PC-9 (cell line): Measurements from ENCODE around the gene CCDC85C. TPM values are rescaled to one million over a fixed set of nuclear protein-coding genes. Genes with fewer than 3 reads are reported as not detected.
A peak's percentile ranks its signal among the peaks of the same experiment; 100 is the strongest.

Experiments
- BruUV-seq: library from RNA; stranded (reverse); fragments of 400-500 nt; replicated peaks from 2 replicates; lab custom pipeline; 2021; lab: Mats Ljungman, UMichigan
- CTCF ChIA-PET: fragments of 300-600 bp; sonication (Branson Sonifier 250); formaldehyde crosslinking; loops from one replicate; lab custom pipeline; 2022; ENCODE audit warnings: antibody characterized with exemption; lab: Charles Lee
- POLR2A ChIA-PET: fragments of 300-600 bp; sonication (Branson Sonifier 250); formaldehyde crosslinking; loops from one replicate; lab custom pipeline; 2022; ENCODE audit warnings: antibody characterized with exemption; ENCODE audit not compliant: unreplicated experiment; lab: Charles Lee
- DNase-seq, 2 experiments: peaks; one replicate each; pipeline versions ENCODE4 v3.0.0 to v3.0.0-alpha.2; 2015 to 2022; ENCODE audit warnings: mixed read lengths in 1 of 2
- H2AFZ ChIP-seq: fragments of 200-600 bp; sonication (generic); 2 replicates; pipeline ENCODE4 v1.8.1; 2017; ENCODE audit warnings: antibody characterized with exemption
- H3F3A ChIP-seq: fragments of 200-600 bp; sonication (generic); 2 replicates; pipeline ENCODE4 v1.8.1; 2017; ENCODE audit warnings: antibody characterized with exemption, mild to moderate bottlenecking, low read depth; ENCODE audit not compliant: insufficient read depth
- H3K27ac ChIP-seq: fragments of 200-600 bp; sonication (generic); 2 replicates; pipeline ENCODE4 v1.6.1; 2016; ENCODE audit warnings: mixed run types
- H3K27me3 ChIP-seq: fragments of 200-600 bp; sonication (generic); 2 replicates; pipeline ENCODE4 v1.6.1; 2016; ENCODE audit warnings: low read depth, mixed run types; ENCODE audit not compliant: insufficient read depth
- H3K36me3 ChIP-seq: fragments of 200-600 bp; sonication (generic); 2 replicates; pipeline ENCODE4 v1.6.1; 2016; ENCODE audit warnings: low read depth, mixed run types
- H3K4me1 ChIP-seq: fragments of 200-600 bp; sonication (generic); replicated peaks from 2 replicates; pipeline ENCODE4 v1.6.1; 2016; ENCODE audit warnings: mixed run types; ENCODE audit not compliant: insufficient read depth
- H3K4me2 ChIP-seq: fragments of 200-600 bp; sonication (generic); 2 replicates; pipeline ENCODE4 v1.6.1; 2017; ENCODE audit warnings: mixed run types
- H3K4me3 ChIP-seq: fragments of 200-600 bp; sonication (generic); 2 replicates; pipeline ENCODE4 v1.6.1; 2016; ENCODE audit warnings: mixed run types
- H3K79me2 ChIP-seq: fragments of 200-600 bp; sonication (generic); 2 replicates; pipeline ENCODE4 v1.6.1; 2017; ENCODE audit warnings: low read depth, mixed run types
- H3K9me2 ChIP-seq: fragments of 200-600 bp; sonication (generic); 2 replicates; pipeline ENCODE4 v1.8.1; 2017; ENCODE audit warnings: mild to moderate bottlenecking; ENCODE audit not compliant: insufficient read depth
- H3K9me3 ChIP-seq: fragments of 200-600 bp; sonication (generic); 2 replicates; pipeline ENCODE4 v1.8.1; 2016; ENCODE audit warnings: low read depth; ENCODE audit not compliant: insufficient read depth
- H4K20me1 ChIP-seq: fragments of 200-600 bp; sonication (generic); 2 replicates; pipeline ENCODE4 v1.8.1; 2017; ENCODE audit not compliant: insufficient read depth
- CTCF ChIP-seq: fragments of 200-600 bp; sonication (generic); conservative IDR thresholded peaks from 2 replicates; pipeline ENCODE4 v1.6.1; 2017; ENCODE audit warnings: mixed run types, antibody characterized with exemption, mild to moderate bottlenecking, moderate library complexity
- EZH2 ChIP-seq: fragments of 200-600 bp; sonication (generic); IDR thresholded peaks from 2 replicates; pipeline ENCODE4 v1.8.0; 2017; ENCODE audit warnings: antibody characterized with exemption, low read depth
- intact Hi-C: fragments of 100-400 bp; cut with micrococcal nuclease; formaldehyde crosslinking; loops from one replicate; pipeline ENCODE4 v1.10.0; 2022; ENCODE audit not compliant: unreplicated experiment
- total RNA-seq: library from RNA; stranded (reverse); gene quantifications from 2 replicates; pipeline ENCODE4 v1.2.3, GENCODE V29; 2021

Gene CCDC85C
- total RNA-seq, 1 experiment from 2014 or later = 21.2 TPM

- Histone ChIP-seq H3K4me2 (no peak overlapping the region), H3K36me3 (no peaks in the 10 kb centered on the region)
- CTCF ChIA-PET = no interaction called here
These were observed 22.1 kb downstream of the CCDC85C start for GRCh38 chr14:99581938-99582337.

GRCh38 chr14:99581374-99581773 lies 22.6 kb downstream of the CCDC85C start:
- Histone ChIP-seq H3K79me2 (peaks cover 40% of the 10 kb centered on the region), H2AFZ (no peak overlapping the region), H3K27me3 (no peaks in the 10 kb centered on the region), H3K4me1 (peaks cover 45% of the 10 kb centered on the region), H3F3A (peaks cover 18% of the 10 kb centered on the region; the same call in 1 of the 2 replicates), H3K4me3 (no peak overlapping the region), H3K9me3 (no peaks in the 10 kb centered on the region), H3K27ac (peak overlapping the region; percentile 57; the same call in 1 of the 2 replicates), H3K4me2 (no peak overlapping the region), H3K9me2 (no peaks in the 10 kb centered on the region), H3K36me3 (no peaks in the 10 kb centered on the region), H4K20me1 (no peaks in the 10 kb centered on the region)
- TF ChIP-seq CTCF = no peak
- no peak for TF ChIP-seq EZH2
- intact Hi-C loops = no loop called here
- ChIA-PET POLR2A (no interaction called here), CTCF (no interaction called here)
- no peak for DNase-seq
- BruUV-seq = no TSS peak

More at GRCh38 chr14:99581938-99582337, 22.1 kb downstream of the CCDC85C start:
- no peak overlapping the region for H3K4me3 ChIP-seq
- intact Hi-C loops = no loop called here
- H2AFZ ChIP-seq = no peak overlapping the region
- H3F3A ChIP-seq = peaks cover 18% of the 10 kb centered on the region; the same call in 1 of the 2 replicates
- H3K27ac ChIP-seq = no peak overlapping the region
- POLR2A ChIA-PET = no interaction called here
- TF ChIP-seq CTCF = no peak
- no peak for TF ChIP-seq EZH2
- no peaks in the 10 kb centered on the region for H3K27me3 ChIP-seq
- H3K79me2 ChIP-seq = peaks cover 34% of the 10 kb centered on the region
- DNase-seq = no peak
- no TSS peak for BruUV-seq
- no peaks in the 10 kb centered on the region for H4K20me1 ChIP-seq
- H3K9me3 ChIP-seq = no peaks in the 10 kb centered on the region
- H3K9me2 ChIP-seq = no peaks in the 10 kb centered on the region
- peaks cover 39% of the 10 kb centered on the region for H3K4me1 ChIP-seq

- peaks cover 51% of the 10 kb centered on the region for H3K79me2 ChIP-seq
- no TSS peak for BruUV-seq
- intact Hi-C loops = loop anchor here (1.0 kb wide), 1 partner anchor 19 kb away; no protein-coding TSS in a partner anchor
- peak overlapping the region; percentile 29; the same call in 1 of the 2 replicates for H3K4me3 ChIP-seq
- peak overlapping the region; percentile 82 for H3K4me2 ChIP-seq
- H3F3A ChIP-seq = peaks cover 25% of the 10 kb centered on the region; the same call in 1 of the 2 replicates
- H3K36me3 ChIP-seq = no peaks in the 10 kb centered on the region
- no peaks in the 10 kb centered on the region for H4K20me1 ChIP-seq
- TF ChIP-seq EZH2 (no peak), CTCF (no peak)
- H3K27me3 ChIP-seq = no peaks in the 10 kb centered on the region
- ChIA-PET POLR2A (no interaction called here), CTCF (no interaction called here)
- H2AFZ ChIP-seq = no peak overlapping the region
- H3K27ac ChIP-seq = peak overlapping the region; percentile 95
- peak; percentile 85 to 95 for DNase-seq
- no peaks in the 10 kb centered on the region for H3K9me3 ChIP-seq
- H3K4me1 ChIP-seq = peaks cover 58% of the 10 kb centered on the region
- H3K9me2 ChIP-seq = no peaks in the 10 kb centered on the region
These were observed 24.0 kb downstream of the CCDC85C start for GRCh38 chr14:99579903-99580571.
